Muscle layer of duodenum (tissue), 2 donors: ENCODE data around the gene GAL3ST2.
"Not testable (repeated sequence)": the region's sequence is repeated elsewhere in the genome, so short reads cannot be mapped to it uniquely, and the experiment has no call there.

Experiments
- H3K27ac ChIP-seq: one replicate; pipeline ENCODE4 v1.7.0; 2013; ENCODE audit warnings: mild to moderate bottlenecking, low read length
- H3K27me3 ChIP-seq: one replicate; pipeline ENCODE4 v1.7.0; 2013; ENCODE audit warnings: low read depth, mild to moderate bottlenecking, control low read depth, low read length
- H3K36me3 ChIP-seq, 2 donors: one replicate each; pipeline ENCODE4 v1.7.0; 2013; ENCODE audit warnings: low read length in 2 of 2, control low read depth in 1 of 2, mild to moderate bottlenecking in 1 of 2; ENCODE audit not compliant: insufficient read depth in 2 of 2, control insufficient read depth in 1 of 2
- H3K4me1 ChIP-seq, 2 donors: one replicate each; pipeline ENCODE4 v1.7.0; 2013; ENCODE audit warnings: low read length in 2 of 2, mild to moderate bottlenecking in 2 of 2, control low read depth in 1 of 2, moderate library complexity in 1 of 2; ENCODE audit not compliant: insufficient read depth in 2 of 2, control insufficient read depth in 1 of 2
- H3K4me3 ChIP-seq, 2 donors: one replicate each; pipeline ENCODE4 v1.7.0; 2013; ENCODE audit warnings: low read length in 2 of 2, low read depth in 1 of 2, mild to moderate bottlenecking in 1 of 2
- H3K9me3 ChIP-seq, 2 donors: one replicate each; pipeline ENCODE4 v1.7.0; 2013; ENCODE audit warnings: low read length in 2 of 2, control low read depth in 1 of 2, mild to moderate bottlenecking in 1 of 2; ENCODE audit not compliant: control insufficient read depth in 1 of 2
- donor health status: healthy.

Gene GAL3ST2

GRCh38 chr2:241821460-241822263 is 45.0 kb downstream of the GAL3ST2 start:
- Histone ChIP-seq H3K27ac (no peak overlapping the region), H3K4me3 (no peak overlapping the region), H3K27me3 (no peaks in the 10 kb centered on the region)

DNA sequence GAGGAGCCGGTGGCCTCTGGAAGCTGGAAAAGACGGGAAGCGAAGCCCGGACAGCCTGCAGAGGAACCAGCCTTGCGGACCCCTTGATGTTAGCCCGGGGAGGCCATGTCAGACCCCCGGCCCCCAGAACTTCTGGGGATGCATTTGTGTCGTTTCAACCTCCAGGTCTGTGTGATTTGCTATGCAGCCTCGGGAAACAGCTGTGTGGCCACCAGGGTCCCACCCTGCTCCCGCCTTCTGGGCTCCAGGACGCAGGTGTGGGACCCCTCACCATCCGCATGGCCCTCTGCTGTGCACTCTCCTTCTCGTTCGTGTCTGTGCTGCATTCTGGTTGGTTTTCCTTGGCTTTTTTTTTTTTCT is 45.6 kb downstream of the GAL3ST2 start:
- no peaks in the 10 kb centered on the region for H3K36me3 ChIP-seq
- no peaks in the 10 kb centered on the region for H3K4me1 ChIP-seq
- peaks cover 2 to 9% of the 10 kb centered on the region in 2 donors for H3K9me3 ChIP-seq
- H3K4me3 ChIP-seq, result no peak overlapping the region
- H3K27ac ChIP-seq, result no peak overlapping the region
- no peaks in the 10 kb centered on the region for H3K27me3 ChIP-seq

More at GRCh38 chr2:241821460-241822263, 45.0 kb downstream of the GAL3ST2 start:
- Histone ChIP-seq H3K4me1 (no peaks in the 10 kb centered on the region), H3K9me3 (peaks cover 0 to 3% of the 10 kb centered on the region in 2 donors), H3K36me3 (no peaks in the 10 kb centered on the region)

GRCh38 chr2:241823531-241824437 is 47.2 kb downstream of the GAL3ST2 start:
- H3K4me1 ChIP-seq, H3K27me3 ChIP-seq, H3K4me3 ChIP-seq, H3K27ac ChIP-seq, H3K36me3 ChIP-seq: not testable (repeated sequence)
- peaks cover 5 to 16% of the 10 kb centered on the region in 2 donors for H3K9me3 ChIP-seq

- no peaks in the 10 kb centered on the region for H3K4me1 ChIP-seq
- H3K27me3 ChIP-seq, result no peaks in the 10 kb centered on the region
- no peak overlapping the region for H3K27ac ChIP-seq
- H3K36me3 ChIP-seq, result no peaks in the 10 kb centered on the region
- no peak overlapping the region for H3K4me3 ChIP-seq
- H3K9me3 ChIP-seq, result peaks cover 5 to 16% of the 10 kb centered on the region in 2 donors
Observed at GRCh38 chr2:241827394-241827793, 50.8 kb downstream of the GAL3ST2 start.

DNA sequence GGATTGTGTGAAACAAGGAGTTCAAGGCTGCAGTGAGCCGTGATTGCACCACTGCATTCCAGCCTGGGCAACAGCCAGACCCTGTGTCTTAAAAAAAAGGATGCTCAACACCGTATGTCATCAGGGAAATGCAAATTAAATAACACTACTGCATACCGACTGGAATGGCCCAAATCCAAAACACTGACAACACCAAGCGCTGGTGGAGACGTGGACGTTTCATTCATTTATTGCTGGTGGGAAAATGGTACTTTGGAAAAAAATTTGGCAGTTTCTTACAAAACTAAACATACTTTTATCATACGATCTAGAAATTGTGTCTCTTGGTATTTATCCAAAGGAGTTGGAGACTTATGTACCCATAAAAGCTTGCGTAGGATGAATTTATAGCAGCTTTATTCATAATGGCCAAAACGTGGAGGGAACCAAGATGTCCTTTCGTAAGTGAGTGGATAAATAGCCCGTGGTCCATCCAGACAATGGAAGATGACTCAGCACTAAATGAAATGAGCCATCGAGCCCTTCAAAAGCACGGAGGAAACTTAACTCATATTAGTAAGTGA is 56.6 kb downstream of the GAL3ST2 start:
- Histone ChIP-seq H3K36me3 (no peaks in the 10 kb centered on the region), H3K9me3 (no peaks in the 10 kb centered on the region), H3K27ac (no peak overlapping the region), H3K4me3 (no peak overlapping the region), H3K27me3 (no peaks in the 10 kb centered on the region), H3K4me1 (no peaks in the 10 kb centered on the region)

- not testable (repeated sequence) for H3K4me3 ChIP-seq, H3K27me3 ChIP-seq, H3K4me1 ChIP-seq, H3K9me3 ChIP-seq, H3K36me3 ChIP-seq, H3K27ac ChIP-seq
Observed at GRCh38 chr2:241833756-241834526, 57.3 kb downstream of the GAL3ST2 start.

DNA sequence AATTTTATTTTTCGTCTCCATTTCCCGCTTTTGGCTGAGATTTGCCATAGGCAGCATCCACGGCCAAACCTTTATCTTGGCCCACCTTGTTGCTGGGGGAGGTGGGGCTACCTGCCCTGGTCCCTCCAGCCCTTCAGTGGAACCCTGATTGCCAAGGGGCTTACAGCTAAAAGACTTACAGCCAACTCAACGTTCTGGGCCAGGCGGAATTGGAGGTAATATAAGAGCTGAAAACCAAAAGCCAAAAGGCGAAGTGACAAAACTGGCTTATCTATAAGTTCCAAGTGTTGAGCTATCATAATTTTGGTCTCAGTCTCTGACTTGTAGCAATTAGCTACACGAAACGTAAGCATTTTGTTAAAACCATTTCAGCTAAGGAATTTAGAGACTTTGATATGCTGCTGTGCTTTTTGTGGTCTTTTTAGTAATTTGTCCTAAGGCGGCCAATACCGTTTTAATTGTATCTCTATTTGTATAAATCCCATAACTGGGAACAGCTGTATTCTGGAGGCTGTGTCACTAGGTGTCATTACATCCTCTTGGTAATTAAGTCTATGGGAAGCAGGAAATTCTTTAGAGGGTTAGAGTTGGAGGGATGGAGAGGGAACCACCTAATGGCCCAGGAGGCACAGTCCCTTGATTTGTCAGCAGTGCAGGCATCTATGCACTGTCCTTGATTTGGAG is 58.0 kb downstream of the GAL3ST2 start:
- no peak overlapping the region for H3K27ac ChIP-seq
- H3K36me3 ChIP-seq, result no peaks in the 10 kb centered on the region

GRCh38 chr2:241835611-241836010 is 59.0 kb downstream of the GAL3ST2 start:
- Histone ChIP-seq H3K27ac (no peak overlapping the region), H3K4me1 (no peaks in the 10 kb centered on the region), H3K36me3 (no peaks in the 10 kb centered on the region), H3K27me3 (no peaks in the 10 kb centered on the region), H3K9me3 (no peaks in the 10 kb centered on the region), H3K4me3 (no peak overlapping the region)

More for the DNA sequence above, 58.0 kb downstream of the GAL3ST2 start:
- Histone ChIP-seq H3K4me1 (no peaks in the 10 kb centered on the region), H3K4me3 (no peak overlapping the region), H3K9me3 (no peaks in the 10 kb centered on the region), H3K27me3 (no peaks in the 10 kb centered on the region)

DNA sequence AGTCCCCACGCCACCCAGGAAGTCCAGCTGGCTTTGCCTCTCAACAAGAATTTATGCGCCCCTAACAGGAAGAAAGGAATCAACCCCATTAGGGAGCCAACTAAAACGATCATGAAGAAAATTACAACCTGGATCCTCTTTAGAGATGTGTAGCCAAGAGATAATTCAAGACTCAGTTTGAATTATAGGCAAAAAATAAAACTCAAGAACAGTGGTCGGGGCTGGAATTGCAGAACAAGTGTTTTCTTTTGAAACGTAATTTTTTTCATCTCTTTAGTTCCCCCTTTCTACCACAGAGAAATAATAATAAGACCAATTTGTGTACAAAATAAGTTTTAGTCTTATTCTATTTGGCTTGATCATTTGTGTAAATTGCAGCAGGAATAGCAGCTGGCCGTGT is 59.7 kb downstream of the GAL3ST2 start:
- no peaks in the 10 kb centered on the region for H3K36me3 ChIP-seq
- H3K4me1 ChIP-seq, result no peaks in the 10 kb centered on the region
- H3K4me3 ChIP-seq, result no peak overlapping the region
- H3K9me3 ChIP-seq, result no peaks in the 10 kb centered on the region
- H3K27ac ChIP-seq, result no peak overlapping the region
- no peaks in the 10 kb centered on the region for H3K27me3 ChIP-seq

DNA sequence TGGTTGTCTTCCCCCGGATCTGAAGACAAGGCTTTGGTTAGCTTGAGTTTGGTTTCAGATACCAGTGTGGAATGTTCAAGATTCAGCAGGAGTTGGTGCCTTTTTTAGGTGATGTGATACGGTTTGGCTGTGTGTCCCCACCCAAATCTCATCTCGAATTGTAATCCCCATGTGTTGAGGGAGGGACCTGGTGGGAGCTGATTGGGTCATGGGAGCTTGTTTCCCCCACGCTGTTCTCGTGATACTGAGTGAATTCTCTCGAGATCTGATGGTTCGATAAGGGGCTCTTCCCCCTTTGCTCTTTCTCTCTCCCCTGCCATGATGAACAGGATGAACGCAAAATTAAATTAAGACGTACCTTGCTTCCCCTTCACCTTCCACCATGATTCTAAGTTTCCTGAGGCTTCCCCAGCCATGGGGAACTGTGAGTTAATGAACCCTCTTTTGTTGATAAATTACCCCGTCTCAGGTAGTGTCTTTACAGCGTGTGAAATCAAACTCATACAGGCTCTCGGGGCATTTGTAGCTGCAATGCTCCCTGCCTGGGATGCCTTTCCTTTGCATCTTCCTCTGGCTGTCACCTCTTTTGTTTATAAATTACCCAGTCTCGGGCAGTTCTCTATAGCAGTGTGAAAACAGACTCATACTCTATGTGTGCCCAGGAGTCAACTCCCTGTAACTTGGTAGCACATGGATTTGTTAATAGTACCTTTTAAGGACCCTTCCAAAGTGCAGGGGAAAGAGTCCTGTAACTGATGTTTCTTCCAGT is 60.8 kb downstream of the GAL3ST2 start:
- H3K4me3 ChIP-seq, result no peak overlapping the region
- no peaks in the 10 kb centered on the region for H3K9me3 ChIP-seq
- no peak overlapping the region for H3K27ac ChIP-seq
- H3K27me3 ChIP-seq, result no peaks in the 10 kb centered on the region
- no peaks in the 10 kb centered on the region for H3K4me1 ChIP-seq
- H3K36me3 ChIP-seq, result no peaks in the 10 kb centered on the region
